ENCODE results near the gene EVI2B.

DNA sequence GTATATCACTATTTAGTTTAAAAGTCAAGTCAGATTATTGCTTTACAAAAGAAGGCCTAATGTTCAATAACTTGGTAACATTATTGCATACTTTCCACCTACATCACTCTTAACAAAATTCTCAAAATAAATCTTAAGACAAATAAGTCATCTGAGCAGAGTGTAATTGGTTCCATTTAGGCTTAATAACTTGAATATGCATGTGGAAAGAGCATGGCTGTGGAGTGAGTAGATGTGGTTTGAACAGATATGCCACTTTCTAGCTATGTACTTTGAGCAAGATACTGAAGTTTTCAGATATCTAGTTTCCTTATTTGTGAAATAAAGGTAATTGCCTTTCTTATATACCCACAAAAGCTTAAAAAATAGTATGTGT lies 14.3 kb upstream of the EVI2B start:
- TF ChIP-seq POLR2A (IDR thresholded peaks at IDR 0.05; ENCODE audit: low read depth, low read length) (no peak), POLR2AphosphoS5 (IDR thresholded peaks at IDR 0.05; ENCODE audit: low read depth, low read length) (no peak), SPI1 (IDR thresholded peaks at IDR 0.05; ENCODE audit: low read depth, low read length) (no peak), TAF1 (IDR thresholded peaks at IDR 0.05; ENCODE audit: low read depth, low read length) (no peak), PAX5 (IDR thresholded peaks at IDR 0.05; ENCODE audit: insufficient read depth, low read length, severe bottlenecking) (no peak), POU2F2 (IDR thresholded peaks at IDR 0.05; ENCODE audit: low read depth, low read length) (no peak)

All from GM12891 (cell line).